Retina (tissue), 1 donor: ENCODE measurements around the gene HBEGF.
"Not testable (repeated sequence)": the region's sequence is repeated elsewhere in the genome, so short reads cannot be mapped to it uniquely, and the experiment has no call there.

ENCODE experiments used
- DNase-seq: peaks from one replicate; pipeline ENCODE4 v3.0.0-alpha.2; 2016

Gene HBEGF

GRCh38 chr5:140360681-140361479, 14.5 kb upstream of the HBEGF start:
- DNase-seq, result no peak

GRCh38 chr5:140360101-140360500, 13.7 kb upstream of the HBEGF start, which contains the start of gene SLC4A9:
Gene SLC4A9 (plus strand): TSS chr5:140360194. CDS start chr5:140360237, 43 bp downstream.
- no peak for DNase-seq

GRCh38 chr5:140358738-140359310, 12.4 kb upstream of the HBEGF start:
- no peak for DNase-seq

GRCh38 chr5:140357726-140358093, 11.3 kb upstream of the HBEGF start:
- DNase-seq, result peak; percentile 93

GRCh38 chr5:140356853-140357725, 10.7 kb upstream of the HBEGF start:
- no peak for DNase-seq

GRCh38 chr5:140355546-140355945, 9.1 kb upstream of the HBEGF start:
- no peak for DNase-seq

GRCh38 chr5:140351609-140352334, 5.4 kb upstream of the HBEGF start:
- DNase-seq, result peak; percentile 72

- DNase-seq, result no peak
These were observed 2.8 kb upstream of the HBEGF start for GRCh38 chr5:140349244-140349643.

- no peak for DNase-seq
These were observed 1.7 kb upstream of the HBEGF start for GRCh38 chr5:140348104-140348503.

- no peak for DNase-seq
These were observed 957 bp upstream of the HBEGF start for GRCh38 chr5:140347360-140347759.

GRCh38 chr5:140345919-140346347, 470 bp downstream of the HBEGF start:
- peak; percentile 87 for DNase-seq

GRCh38 chr5:140344683-140345423, 1.6 kb downstream of the HBEGF start:
- no peak for DNase-seq

- DNase-seq, result not testable (repeated sequence)
These were observed 2.6 kb downstream of the HBEGF start for GRCh38 chr5:140343849-140344248.

- no peak for DNase-seq
These were observed 3.5 kb downstream of the HBEGF start for GRCh38 chr5:140342896-140343295.

- DNase-seq, result no peak
These were observed 4.1 kb downstream of the HBEGF start for GRCh38 chr5:140342287-140342686.

- DNase-seq, result no peak
These were observed 4.8 kb downstream of the HBEGF start for GRCh38 chr5:140341591-140341990.

GRCh38 chr5:140340605-140341121, 5.7 kb downstream of the HBEGF start:
- no peak for DNase-seq

- no peak for DNase-seq
These were observed 6.8 kb downstream of the HBEGF start for GRCh38 chr5:140339636-140340035.

GRCh38 chr5:140338908-140339307, 7.5 kb downstream of the HBEGF start:
- DNase-seq, result no peak

GRCh38 chr5:140338336-140338735, 8.1 kb downstream of the HBEGF start:
- no peak for DNase-seq

- DNase-seq, result no peak
These were observed 8.5 kb downstream of the HBEGF start for GRCh38 chr5:140337880-140338279.

GRCh38 chr5:140336388-140336787, 10.0 kb downstream of the HBEGF start:
- no peak for DNase-seq
